ENCODE results near the gene MATK. TPM values are rescaled to one million over a fixed set of nuclear protein-coding genes. Genes with fewer than 3 reads are reported as not detected.

MATK gene
- total and polyA plus RNA-seq, 10 of the 15 experiments (the other 5 are each of a cell fraction or from before 2014, with no cell fraction given), result 0.24 to 2.2 (median 1.1) TPM; not detected in 2

DNA sequence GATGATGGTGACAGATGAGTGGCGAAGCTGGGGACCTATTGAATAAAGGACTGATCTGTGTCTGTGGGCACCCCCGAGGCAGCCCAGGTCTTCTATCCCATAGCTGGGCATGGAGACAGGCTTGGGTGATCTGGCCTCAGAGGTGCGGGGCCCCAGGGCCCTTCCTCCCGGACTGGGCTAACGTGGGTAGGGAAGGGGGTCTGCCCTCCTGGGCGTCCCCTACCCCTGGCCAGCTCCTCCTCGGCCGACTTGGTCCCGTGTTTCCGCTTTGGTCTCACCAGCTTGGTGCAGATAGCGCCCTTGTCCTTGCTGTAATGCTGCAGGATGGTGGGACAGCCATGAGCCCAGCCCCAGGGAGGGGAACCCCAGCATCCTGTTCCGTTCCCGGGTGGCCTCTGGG is 3.3 kb downstream of the MATK start:
- TF ChIP-seq, protein P1, sequence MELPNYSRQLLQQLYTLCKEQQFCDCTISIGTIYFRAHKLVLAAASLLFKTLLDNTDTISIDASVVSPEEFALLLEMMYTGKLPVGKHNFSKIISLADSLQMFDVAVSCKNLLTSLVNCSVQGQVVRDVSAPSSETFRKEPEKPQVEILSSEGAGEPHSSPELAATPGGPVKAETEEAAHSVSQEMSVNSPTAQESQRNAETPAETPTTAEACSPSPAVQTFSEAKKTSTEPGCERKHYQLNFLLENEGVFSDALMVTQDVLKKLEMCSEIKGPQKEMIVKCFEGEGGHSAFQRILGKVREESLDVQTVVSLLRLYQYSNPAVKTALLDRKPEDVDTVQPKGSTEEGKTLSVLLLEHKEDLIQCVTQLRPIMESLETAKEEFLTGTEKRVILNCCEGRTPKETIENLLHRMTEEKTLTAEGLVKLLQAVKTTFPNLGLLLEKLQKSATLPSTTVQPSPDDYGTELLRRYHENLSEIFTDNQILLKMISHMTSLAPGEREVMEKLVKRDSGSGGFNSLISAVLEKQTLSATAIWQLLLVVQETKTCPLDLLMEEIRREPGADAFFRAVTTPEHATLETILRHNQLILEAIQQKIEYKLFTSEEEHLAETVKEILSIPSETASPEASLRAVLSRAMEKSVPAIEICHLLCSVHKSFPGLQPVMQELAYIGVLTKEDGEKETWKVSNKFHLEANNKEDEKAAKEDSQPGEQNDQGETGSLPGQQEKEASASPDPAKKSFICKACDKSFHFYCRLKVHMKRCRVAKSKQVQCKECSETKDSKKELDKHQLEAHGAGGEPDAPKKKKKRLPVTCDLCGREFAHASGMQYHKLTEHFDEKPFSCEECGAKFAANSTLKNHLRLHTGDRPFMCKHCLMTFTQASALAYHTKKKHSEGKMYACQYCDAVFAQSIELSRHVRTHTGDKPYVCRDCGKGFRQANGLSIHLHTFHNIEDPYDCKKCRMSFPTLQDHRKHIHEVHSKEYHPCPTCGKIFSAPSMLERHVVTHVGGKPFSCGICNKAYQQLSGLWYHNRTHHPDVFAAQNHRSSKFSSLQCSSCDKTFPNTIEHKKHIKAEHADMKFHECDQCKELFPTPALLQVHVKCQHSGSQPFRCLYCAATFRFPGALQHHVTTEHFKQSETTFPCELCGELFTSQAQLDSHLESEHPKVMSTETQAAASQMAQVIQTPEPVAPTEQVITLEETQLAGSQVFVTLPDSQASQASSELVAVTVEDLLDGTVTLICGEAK (IDR thresholded peaks at IDR 0.05; ENCODE audit: borderline replicate concordance), result no peak
- TF ChIP-seq RAD21 (IDR thresholded peaks at IDR 0.05; ENCODE audit: insufficient read depth, low read depth, low read length) (no peak), EGR1 (IDR thresholded peaks at IDR 0.05; ENCODE audit: borderline replicate concordance in 1 of 2, low read depth in 2 of 2, low read length in 2 of 2) (no peak), SMAD1 (IDR thresholded peaks at IDR 0.05; ENCODE audit: low read depth, partially characterized antibody) (no peak), MTA2 (IDR thresholded peaks at IDR 0.05; ENCODE audit: low read depth) (no peak), ATF7 (IDR thresholded peaks at IDR 0.05; ENCODE audit: low read depth) (no peak)
- TF ChIP-seq, protein P2, sequence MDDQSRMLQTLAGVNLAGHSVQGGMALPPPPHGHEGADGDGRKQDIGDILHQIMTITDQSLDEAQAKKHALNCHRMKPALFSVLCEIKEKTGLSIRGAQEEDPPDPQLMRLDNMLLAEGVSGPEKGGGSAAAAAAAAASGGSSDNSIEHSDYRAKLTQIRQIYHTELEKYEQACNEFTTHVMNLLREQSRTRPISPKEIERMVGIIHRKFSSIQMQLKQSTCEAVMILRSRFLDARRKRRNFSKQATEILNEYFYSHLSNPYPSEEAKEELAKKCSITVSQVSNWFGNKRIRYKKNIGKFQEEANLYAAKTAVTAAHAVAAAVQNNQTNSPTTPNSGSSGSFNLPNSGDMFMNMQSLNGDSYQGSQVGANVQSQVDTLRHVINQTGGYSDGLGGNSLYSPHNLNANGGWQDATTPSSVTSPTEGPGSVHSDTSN (IDR thresholded peaks at IDR 0.05; ENCODE audit: insufficient replicate concordance, low read depth, low read length), result no peak
- intact Hi-C loops (cut with micrococcal nuclease; ENCODE audit: unreplicated experiment) (no loop called here), in situ Hi-C loops (cut with MboI) (no loop called here)
- Histone ChIP-seq H3K4me2 (ENCODE audit: control insufficient read depth, insufficient read depth) (no peak overlapping the region), H3K27ac (ENCODE audit: control insufficient read depth, insufficient read depth) (no peak overlapping the region), H3K27me3 (replicated peaks in 1 of 2; ENCODE audit: control insufficient read depth in 2 of 2, insufficient read depth in 2 of 2, low read length in 1 of 2) (no peaks in the 10 kb centered on the region; a peak in 1 of 4 replicates), H3K9ac (ENCODE audit: control insufficient read depth, insufficient read depth, low read length) (no peak overlapping the region), H3K9me3 (replicated peaks; ENCODE audit: control insufficient read depth, insufficient read depth, low read length) (no peaks in the 10 kb centered on the region; the same call in 2 of the 3 replicates), H3K36me3 (ENCODE audit: control insufficient read depth in 2 of 2, insufficient read depth in 2 of 2, low read length in 1 of 2) (no peaks in the 10 kb centered on the region; a peak in 1 of 4 replicates), H3K79me2 (ENCODE audit: control insufficient read depth, insufficient read depth, low read length) (no peaks in the 10 kb centered on the region), H3K4me1 (ENCODE audit: control insufficient read depth, insufficient read depth, low read length) (no peaks in the 10 kb centered on the region), H4K20me1 (ENCODE audit: control insufficient read depth, insufficient read depth) (no peaks in the 10 kb centered on the region), H3K4me3 (no peak overlapping the region), H2AFZ (ENCODE audit: control insufficient read depth, low read depth, low read length) (no peak overlapping the region)
- SMC1A ChIA-PET (ENCODE audit: uncharacterized antibody, unreplicated experiment), result no interaction called here
- no peak for FAIRE-seq
- 71% methylated on average over 11 of the region's 13 CpGs for WGBS (ENCODE audit: insufficient coverage, insufficient replicate concordance, low lambda C conversion rate, missing lambda C conversion rate)
- no peak for DNase-seq (ENCODE audit: low read depth, low spot score)
- ATAC-seq, result no peak
- no TSS peak for BruUV-seq (replicated peaks)
- POLR2A ChIA-PET, result no interaction called here
- RAD21 ChIA-PET (ENCODE audit: unreplicated experiment), result no interaction called here
- CTCF ChIA-PET, result no interaction called here

Measured in GM12878 (cell line).